ENCODE measurements around the gene DPY19L3. TPM values are rescaled to one million over a fixed set of nuclear protein-coding genes. Genes with fewer than 3 reads are reported as not detected.
A peak's percentile ranks its signal among the peaks of the same experiment; 100 is the strongest.

DPY19L3 gene
- total and polyA plus RNA-seq, 2 of the 4 experiments (the other 2 are of a cell fraction), result 29.6 to 36.5 TPM

- H3K4me1 ChIP-seq (ENCODE audit: control insufficient read depth, insufficient read depth, low read length), result peaks cover 6% of the 10 kb centered on the region
- H3K14ac ChIP-seq (replicated peaks; ENCODE audit: low read depth, low read length), result peak overlapping the region; percentile 98
- TF ChIP-seq, protein P1, sequence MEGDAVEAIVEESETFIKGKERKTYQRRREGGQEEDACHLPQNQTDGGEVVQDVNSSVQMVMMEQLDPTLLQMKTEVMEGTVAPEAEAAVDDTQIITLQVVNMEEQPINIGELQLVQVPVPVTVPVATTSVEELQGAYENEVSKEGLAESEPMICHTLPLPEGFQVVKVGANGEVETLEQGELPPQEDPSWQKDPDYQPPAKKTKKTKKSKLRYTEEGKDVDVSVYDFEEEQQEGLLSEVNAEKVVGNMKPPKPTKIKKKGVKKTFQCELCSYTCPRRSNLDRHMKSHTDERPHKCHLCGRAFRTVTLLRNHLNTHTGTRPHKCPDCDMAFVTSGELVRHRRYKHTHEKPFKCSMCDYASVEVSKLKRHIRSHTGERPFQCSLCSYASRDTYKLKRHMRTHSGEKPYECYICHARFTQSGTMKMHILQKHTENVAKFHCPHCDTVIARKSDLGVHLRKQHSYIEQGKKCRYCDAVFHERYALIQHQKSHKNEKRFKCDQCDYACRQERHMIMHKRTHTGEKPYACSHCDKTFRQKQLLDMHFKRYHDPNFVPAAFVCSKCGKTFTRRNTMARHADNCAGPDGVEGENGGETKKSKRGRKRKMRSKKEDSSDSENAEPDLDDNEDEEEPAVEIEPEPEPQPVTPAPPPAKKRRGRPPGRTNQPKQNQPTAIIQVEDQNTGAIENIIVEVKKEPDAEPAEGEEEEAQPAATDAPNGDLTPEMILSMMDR (conservative IDR thresholded peaks at IDR 0.05; ENCODE audit: low read depth, low read length), result no peak
- no peak for TF ChIP-seq POLR2A (IDR thresholded peaks at IDR 0.05; ENCODE audit: low read depth, low read length)
- TF ChIP-seq BHLHE40 (IDR thresholded peaks at IDR 0.05; ENCODE audit: low read depth, low read length), result no peak
- TF ChIP-seq RCOR1 (IDR thresholded peaks at IDR 0.05; ENCODE audit: insufficient replicate concordance, low read length), result no peak
- TF ChIP-seq RAD21 (IDR thresholded peaks at IDR 0.05; ENCODE audit: low read length), result no peak
- TF ChIP-seq, protein P2, sequence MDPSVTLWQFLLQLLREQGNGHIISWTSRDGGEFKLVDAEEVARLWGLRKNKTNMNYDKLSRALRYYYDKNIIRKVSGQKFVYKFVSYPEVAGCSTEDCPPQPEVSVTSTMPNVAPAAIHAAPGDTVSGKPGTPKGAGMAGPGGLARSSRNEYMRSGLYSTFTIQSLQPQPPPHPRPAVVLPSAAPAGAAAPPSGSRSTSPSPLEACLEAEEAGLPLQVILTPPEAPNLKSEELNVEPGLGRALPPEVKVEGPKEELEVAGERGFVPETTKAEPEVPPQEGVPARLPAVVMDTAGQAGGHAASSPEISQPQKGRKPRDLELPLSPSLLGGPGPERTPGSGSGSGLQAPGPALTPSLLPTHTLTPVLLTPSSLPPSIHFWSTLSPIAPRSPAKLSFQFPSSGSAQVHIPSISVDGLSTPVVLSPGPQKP (IDR thresholded peaks at IDR 0.05; ENCODE audit: borderline replicate concordance, low read depth, low read length), result no peak
- no peak for TF ChIP-seq MAZ (IDR thresholded peaks at IDR 0.05; ENCODE audit: borderline replicate concordance, low read depth, low read length)
- no peak for TF ChIP-seq RFX5 (IDR thresholded peaks at IDR 0.05; ENCODE audit: low read depth, low read length)
- peak overlapping the region; percentile 65; the same call in 1 of the 2 replicates for H4K5ac ChIP-seq (ENCODE audit: low read depth, low read length)
- peak overlapping the region; percentile 93 for H3K9ac ChIP-seq (ENCODE audit: low read depth, low read length)
- peak overlapping the region; percentile 96 for H3K4ac ChIP-seq (ENCODE audit: low read depth, low read length)
- intact Hi-C loops (cut with micrococcal nuclease), result loop anchor here (2.0 kb wide), 1 partner anchor 58 kb away; no protein-coding TSS in a partner anchor
- peak overlapping the region; percentile 73 for H2AK5ac ChIP-seq (ENCODE audit: low read depth, low read length)
- H2AK9ac ChIP-seq (replicated peaks; ENCODE audit: low read depth, low read length, poor library complexity), result peak overlapping the region; percentile 6
- peaks cover under 1% of the 10 kb centered on the region; the same call in 1 of the 2 replicates for H3K36me3 ChIP-seq (ENCODE audit: control insufficient read depth, insufficient read depth, low read length)
- H3K79me1 ChIP-seq (ENCODE audit: low read depth in 1 of 2, low read length in 2 of 2), result peaks cover 28 to 55% of the 10 kb centered on the region in 2 experiments
- no peaks in the 10 kb centered on the region for H3K27me3 ChIP-seq (ENCODE audit: control insufficient read depth, insufficient read depth, low read length)
- peak overlapping the region; percentile 78 to 97 for H4K8ac ChIP-seq (ENCODE audit: low read depth in 2 of 2, low read length in 2 of 2)
- H2AFZ ChIP-seq (replicated peaks; ENCODE audit: low read length, poor library complexity), result no peak overlapping the region
- CTCF ChIA-PET, result no interaction called here
- no peak for ATAC-seq (ENCODE audit: low read depth)
- POLR2A ChIA-PET (ENCODE audit: unreplicated experiment), result interaction anchor here (0.6 kb wide), 1 partner anchor 1566 kb away, joined by 3 read pairs; no protein-coding TSS in a partner anchor
- peak overlapping the region; percentile 96 for H3K27ac ChIP-seq (ENCODE audit: insufficient read depth, low read length)
- 0 out of 2 replicates have a peak overlapping the region, but pooled peaks have one; percentile 6 for H4K91ac ChIP-seq (ENCODE audit: insufficient read depth, low read depth, low read length)
- H3K9me3 ChIP-seq (ENCODE audit: control insufficient read depth, insufficient read depth, low read length), result no peaks in the 10 kb centered on the region
- dilution Hi-C loops (cut with HindIII; ENCODE audit: low sequenced_read_pairs, unreplicated experiment), result no loop called here
- no peak overlapping the region for H3K56ac ChIP-seq (ENCODE audit: extremely low read depth, insufficient read depth, low read length)
- peaks cover 11% of the 10 kb centered on the region for H3K9me1 ChIP-seq (ENCODE audit: insufficient read depth, low read length)
- H3K23ac ChIP-seq (ENCODE audit: low read depth, low read length), result peak overlapping the region; percentile 81
- in situ Hi-C loops (cut with MboI; ENCODE audit: low sequenced_read_pairs), result no loop called here
- H4K20me1 ChIP-seq (ENCODE audit: insufficient read depth, low read length), result peaks cover 5% of the 10 kb centered on the region; the same call in 1 of the 2 replicates
- no peak overlapping the region for H3K18ac ChIP-seq (ENCODE audit: low read depth, low read length)
- no peak overlapping the region for H2BK15ac ChIP-seq (ENCODE audit: low read depth, low read length)
- H3K4me2 ChIP-seq (ENCODE audit: low read depth, low read length), result peak overlapping the region; percentile 89
- peak overlapping the region; percentile 82 for H3K4me3 ChIP-seq (ENCODE audit: insufficient read depth, low read depth, low read length)
- no peak overlapping the region for H2BK120ac ChIP-seq (ENCODE audit: low read depth, low read length)
- DNase-seq, result no peak
- H2BK20ac ChIP-seq (ENCODE audit: low read depth, low read length), result no peak overlapping the region
- peak overlapping the region; percentile 88 for H2BK5ac ChIP-seq (ENCODE audit: low read depth, low read length, poor library complexity, severe bottlenecking)
- no TSS peak for BruUV-seq (replicated peaks)
- no CpG with 5 or more reads among the region's 20 CpGs for WGBS, 2 experiments (ENCODE audit: extremely low coverage in 2 of 2, insufficient read length in 1 of 2)
These were observed 1.2 kb upstream of the DPY19L3 start for GRCh38 chr19:32404213-32404932.

Data from IMR-90 (cell line).